ENCODE measurements around the gene SETBP1.

SETBP1 gene

DNA sequence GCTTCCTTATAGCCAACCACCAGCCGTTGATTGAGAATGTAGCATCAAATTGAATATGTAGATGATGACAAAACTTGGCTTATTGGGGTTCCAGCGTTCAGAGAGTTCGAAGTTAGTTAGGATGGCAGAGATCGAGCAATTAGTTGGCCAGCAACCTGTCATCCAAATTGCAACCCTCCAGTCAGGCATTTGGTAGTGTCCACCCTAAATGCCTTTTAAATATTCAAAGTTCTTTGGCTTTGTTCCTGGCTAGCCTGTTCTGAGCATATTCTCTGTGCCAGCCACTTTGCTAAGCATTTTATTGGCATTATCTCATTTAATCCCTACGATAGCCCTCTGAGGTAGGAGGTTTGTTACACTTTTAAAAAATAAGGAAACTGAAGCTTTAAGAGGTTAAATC lies 342.8 kb downstream of the SETBP1 start:
- TF ChIP-seq TRIM28 (IDR thresholded peaks at IDR 0.05; ENCODE audit: borderline replicate concordance, low read length) (no peak), ZNF157 (tag by site-specific recombination; IDR thresholded peaks at IDR 0.05) (no peak), ZNF18 (tag by site-specific recombination; IDR thresholded peaks at IDR 0.05) (no peak), ZNF777 (tag by site-specific recombination; IDR thresholded peaks at IDR 0.05; ENCODE audit: borderline replicate concordance) (no peak), ZNF175 (tag by site-specific recombination; IDR thresholded peaks at IDR 0.05) (no peak), ZNF837 (tag by site-specific recombination; IDR thresholded peaks at IDR 0.05) (no peak), ZNF48 (tag by site-specific recombination; IDR thresholded peaks at IDR 0.05) (no peak), ZIC2 (tag by site-specific recombination; IDR thresholded peaks at IDR 0.05) (no peak), PRDM1 (tag by site-specific recombination; IDR thresholded peaks at IDR 0.05) (no peak), ZNF449 (tag by site-specific recombination; IDR thresholded peaks at IDR 0.05) (no peak), TSHZ1 (tag by site-specific recombination; IDR thresholded peaks at IDR 0.05; ENCODE audit: borderline replicate concordance) (no peak), WT1 (tag by site-specific recombination; IDR thresholded peaks at IDR 0.05) (no peak), ZNF544 (tag by site-specific recombination; IDR thresholded peaks at IDR 0.05) (no peak), ZNF341 (tag by site-specific recombination; IDR thresholded peaks at IDR 0.05; ENCODE audit: low read depth) (no peak), ZNF184 (tag by site-specific recombination; IDR thresholded peaks at IDR 0.05) (no peak), ZXDB (tag by site-specific recombination; IDR thresholded peaks at IDR 0.05) (no peak), ZNF501 (tag by site-specific recombination; IDR thresholded peaks at IDR 0.05) (no peak), MZF1 (tag by site-specific recombination; IDR thresholded peaks at IDR 0.05; ENCODE audit: borderline replicate concordance) (no peak), KLF8 (tag by site-specific recombination; IDR thresholded peaks at IDR 0.05) (no peak)
- TF ChIP-seq, protein P1, sequence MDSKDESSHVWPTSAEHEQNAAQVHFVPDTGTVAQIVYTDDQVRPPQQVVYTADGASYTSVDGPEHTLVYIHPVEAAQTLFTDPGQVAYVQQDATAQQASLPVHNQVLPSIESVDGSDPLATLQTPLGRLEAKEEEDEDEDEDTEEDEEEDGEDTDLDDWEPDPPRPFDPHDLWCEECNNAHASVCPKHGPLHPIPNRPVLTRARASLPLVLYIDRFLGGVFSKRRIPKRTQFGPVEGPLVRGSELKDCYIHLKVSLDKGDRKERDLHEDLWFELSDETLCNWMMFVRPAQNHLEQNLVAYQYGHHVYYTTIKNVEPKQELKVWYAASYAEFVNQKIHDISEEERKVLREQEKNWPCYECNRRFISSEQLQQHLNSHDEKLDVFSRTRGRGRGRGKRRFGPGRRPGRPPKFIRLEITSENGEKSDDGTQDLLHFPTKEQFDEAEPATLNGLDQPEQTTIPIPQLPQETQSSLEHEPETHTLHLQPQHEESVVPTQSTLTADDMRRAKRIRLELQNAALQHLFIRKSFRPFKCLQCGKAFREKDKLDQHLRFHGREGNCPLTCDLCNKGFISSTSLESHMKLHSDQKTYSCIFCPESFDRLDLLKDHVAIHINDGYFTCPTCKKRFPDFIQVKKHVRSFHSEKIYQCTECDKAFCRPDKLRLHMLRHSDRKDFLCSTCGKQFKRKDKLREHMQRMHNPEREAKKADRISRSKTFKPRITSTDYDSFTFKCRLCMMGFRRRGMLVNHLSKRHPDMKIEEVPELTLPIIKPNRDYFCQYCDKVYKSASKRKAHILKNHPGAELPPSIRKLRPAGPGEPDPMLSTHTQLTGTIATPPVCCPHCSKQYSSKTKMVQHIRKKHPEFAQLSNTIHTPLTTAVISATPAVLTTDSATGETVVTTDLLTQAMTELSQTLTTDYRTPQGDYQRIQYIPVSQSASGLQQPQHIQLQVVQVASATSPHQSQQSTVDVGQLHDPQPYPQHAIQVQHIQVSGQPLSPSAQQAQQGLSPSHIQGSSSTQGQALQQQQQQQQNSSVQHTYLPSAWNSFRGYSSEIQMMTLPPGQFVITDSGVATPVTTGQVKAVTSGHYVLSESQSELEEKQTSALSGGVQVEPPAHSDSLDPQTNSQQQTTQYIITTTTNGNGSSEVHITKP (tag by site-specific recombination; IDR thresholded peaks at IDR 0.05), result no peak
- POLR2A ChIA-PET, result no interaction called here
- Histone ChIP-seq H3K36me3 (ENCODE audit: control insufficient read depth in 2 of 2, insufficient read depth in 1 of 2, low read length in 2 of 2) (no peaks in the 10 kb centered on the region), H3K4me3 (ENCODE audit: low read depth, low read length) (no peak overlapping the region), H3K27ac (ENCODE audit: extremely low read depth, low read depth, low read length) (no peak overlapping the region), H3K9me3 (ENCODE audit: control insufficient read depth, insufficient read depth, low read depth, low read length) (no peaks in the 10 kb centered on the region), H3K4me1 (ENCODE audit: control insufficient read depth, insufficient read depth, low read length) (no peaks in the 10 kb centered on the region)
- CTCF ChIA-PET, result interaction anchor here (1.3 to 1.8 kb wide), 2 partner anchors 15 to 189 kb away, joined by 4 read pairs; no protein-coding TSS in a partner anchor
